OCI-LY3 (cell line): ENCODE results near the gene CCDC12.
A peak's percentile ranks its signal among the peaks of the same experiment; 100 is the strongest.

Experiments used
- H2AFZ ChIP-seq: fragments of 200-600, 300-600 bp; shearing (Covaris generic); 2 replicates; pipeline ENCODE4 v1.6.0; 2014; ENCODE audit warnings: antibody characterized with exemption, low read depth, low read length
- H3K27ac ChIP-seq: fragments of 200-600, 300-600 bp; sonication (generic); 2 replicates; pipeline ENCODE4 v1.5.1; 2014; ENCODE audit warnings: mild to moderate bottlenecking, low read length, moderate library complexity, mixed read lengths
- H3K27me3 ChIP-seq: fragments of 200-600, 300-600 bp; sonication (generic); 2 replicates; pipeline ENCODE4 v1.6.1; 2014; ENCODE audit warnings: low read depth, low read length, mixed read lengths
- H3K36me3 ChIP-seq: fragments of 200-600, 300-600 bp; sonication (generic); replicated peaks from 2 replicates; pipeline ENCODE3; 2014; ENCODE audit warnings: low read depth, low read length, mixed read lengths
- H3K4me1 ChIP-seq: fragments of 300-600, 200-600 bp; sonication (generic); 2 replicates; pipeline ENCODE4 v1.6.1; 2014; ENCODE audit warnings: low read length, mixed read lengths
- H3K4me2 ChIP-seq: fragments of 200-600, 300-600 bp; sonication (generic); 2 replicates; pipeline ENCODE4 v1.6.1; 2014; ENCODE audit warnings: low read length, mixed read lengths
- H3K4me3 ChIP-seq: fragments of 300-600, 200-600 bp; sonication (generic); 2 replicates; pipeline ENCODE4 v1.5.1; 2014; ENCODE audit warnings: antibody characterized with exemption, mild to moderate bottlenecking, low read length, moderate library complexity
- H3K79me2 ChIP-seq: fragments of 300-600, 200-600 bp; shearing (Covaris generic); 2 replicates; pipeline ENCODE4 v1.6.1; 2014; ENCODE audit warnings: mild to moderate bottlenecking, low read length, mixed read lengths
- H3K9ac ChIP-seq: fragments of 300-600, 200-600 bp; shearing (Covaris generic); 2 replicates; pipeline ENCODE4 v1.6.0; 2014; ENCODE audit warnings: mild to moderate bottlenecking, low read length, moderate library complexity
- H3K9me3 ChIP-seq: fragments of 200-600, 300-600 bp; shearing (Covaris generic); 2 replicates; pipeline ENCODE4 v1.6.1; 2014; ENCODE audit warnings: low read length, mixed read lengths; ENCODE audit not compliant: insufficient read depth
- H4K20me1 ChIP-seq: fragments of 200-600, 300-600 bp; sonication (generic); 2 replicates; pipeline ENCODE4 v1.6.1; 2016; ENCODE audit warnings: low read length, mixed read lengths; ENCODE audit not compliant: insufficient read depth
- EZH2phosphoT487 ChIP-seq: fragments of 200-600 bp; shearing (Covaris generic); IDR thresholded peaks from 2 replicates; pipeline ENCODE4 v1.6.1; 2018; ENCODE audit warnings: antibody characterized with exemption, mixed run types, low read depth
- TF ChIP-seq, protein P1 (sequence below): fragments of 200-600, 300-600 bp; sonication (generic); IDR thresholded peaks from 2 replicates; pipeline ENCODE4 v1.5.1; 2014; ENCODE audit warnings: antibody characterized with exemption, low read length, low read depth

Gene CCDC12

DNA sequence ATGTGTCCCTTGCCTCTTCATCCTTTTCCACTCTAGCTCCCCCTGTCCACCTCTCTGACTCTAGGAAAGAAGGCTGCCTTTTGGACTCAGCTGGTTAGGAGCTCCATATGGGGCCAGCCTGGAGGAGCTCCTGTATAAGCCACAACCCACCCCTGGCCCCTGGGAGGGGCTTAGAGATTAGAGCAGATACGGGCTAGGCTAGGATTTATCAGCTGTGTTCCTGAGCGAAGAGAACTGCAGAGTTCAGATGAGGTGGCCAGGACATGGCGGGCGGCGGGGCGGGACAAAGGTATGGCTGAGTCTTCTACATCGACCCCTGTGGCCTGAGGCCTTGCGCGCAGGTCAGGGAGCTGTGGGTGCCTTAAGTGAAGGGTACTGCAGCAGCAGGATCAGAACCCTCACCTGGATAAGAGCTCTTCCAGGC, 10.8 kb upstream of the CCDC12 start:
- 0 out of 2 replicates have a peak, but pooled peaks cover 5% of the 10 kb centered on the region for H4K20me1 ChIP-seq
- peak overlapping the region; percentile 57 for H3K4me2 ChIP-seq
- no peaks in the 10 kb centered on the region for H3K27me3 ChIP-seq
- H3K36me3 ChIP-seq: peaks cover 21% of the 10 kb centered on the region
- H3K4me1 ChIP-seq: peaks cover 51% of the 10 kb centered on the region
- H3K9me3 ChIP-seq: no peaks in the 10 kb centered on the region
- peak overlapping the region; percentile 38; the same call in 1 of the 2 replicates for H3K4me3 ChIP-seq
- no peak for TF ChIP-seq EZH2phosphoT487
- TF ChIP-seq, protein P1, sequence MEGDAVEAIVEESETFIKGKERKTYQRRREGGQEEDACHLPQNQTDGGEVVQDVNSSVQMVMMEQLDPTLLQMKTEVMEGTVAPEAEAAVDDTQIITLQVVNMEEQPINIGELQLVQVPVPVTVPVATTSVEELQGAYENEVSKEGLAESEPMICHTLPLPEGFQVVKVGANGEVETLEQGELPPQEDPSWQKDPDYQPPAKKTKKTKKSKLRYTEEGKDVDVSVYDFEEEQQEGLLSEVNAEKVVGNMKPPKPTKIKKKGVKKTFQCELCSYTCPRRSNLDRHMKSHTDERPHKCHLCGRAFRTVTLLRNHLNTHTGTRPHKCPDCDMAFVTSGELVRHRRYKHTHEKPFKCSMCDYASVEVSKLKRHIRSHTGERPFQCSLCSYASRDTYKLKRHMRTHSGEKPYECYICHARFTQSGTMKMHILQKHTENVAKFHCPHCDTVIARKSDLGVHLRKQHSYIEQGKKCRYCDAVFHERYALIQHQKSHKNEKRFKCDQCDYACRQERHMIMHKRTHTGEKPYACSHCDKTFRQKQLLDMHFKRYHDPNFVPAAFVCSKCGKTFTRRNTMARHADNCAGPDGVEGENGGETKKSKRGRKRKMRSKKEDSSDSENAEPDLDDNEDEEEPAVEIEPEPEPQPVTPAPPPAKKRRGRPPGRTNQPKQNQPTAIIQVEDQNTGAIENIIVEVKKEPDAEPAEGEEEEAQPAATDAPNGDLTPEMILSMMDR: no peak
- peak overlapping the region; percentile 41; the same call in 1 of the 2 replicates for H3K27ac ChIP-seq
- peak overlapping the region; percentile 33; the same call in 1 of the 2 replicates for H3K9ac ChIP-seq
- H3K79me2 ChIP-seq: peaks cover 48% of the 10 kb centered on the region
- H2AFZ ChIP-seq: no peak overlapping the region

DNA sequence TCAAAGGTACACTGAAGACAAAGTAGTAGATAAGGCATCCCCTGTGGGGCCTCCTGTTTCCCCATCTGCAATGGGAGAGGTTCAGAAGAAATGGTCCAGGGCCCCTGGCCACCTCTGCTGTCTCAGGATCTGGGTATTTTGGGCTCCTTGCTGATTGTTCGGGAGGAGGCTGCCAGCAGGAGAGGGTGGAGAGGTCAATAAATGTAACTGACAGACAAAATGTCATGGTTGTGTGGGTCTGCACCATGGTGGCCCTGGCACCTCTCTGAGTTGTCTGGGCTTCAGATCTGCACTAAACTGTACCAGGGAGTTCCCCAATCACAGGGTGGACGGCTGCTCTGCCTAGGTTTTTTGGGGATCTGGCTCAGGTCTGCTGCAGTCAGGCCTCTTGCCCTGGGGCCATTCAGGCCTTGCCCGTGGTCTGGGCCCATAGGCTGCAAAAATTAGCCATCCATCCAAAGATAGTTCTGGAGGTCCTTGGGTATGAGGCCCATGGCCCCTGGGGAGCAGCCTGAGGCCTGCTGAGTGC, 10.3 kb upstream of the CCDC12 start:
- no peak for TF ChIP-seq EZH2phosphoT487
- TF ChIP-seq, protein P1: no peak
- H3K36me3 ChIP-seq: peaks cover 21% of the 10 kb centered on the region
- no peaks in the 10 kb centered on the region for H3K27me3 ChIP-seq
- 0 out of 2 replicates have a peak overlapping the region, but pooled peaks have one; percentile 33 for H3K9ac ChIP-seq
- no peak overlapping the region for H3K4me3 ChIP-seq
- H2AFZ ChIP-seq: no peak overlapping the region
- peaks cover 51% of the 10 kb centered on the region for H3K79me2 ChIP-seq
- H3K9me3 ChIP-seq: no peaks in the 10 kb centered on the region
- peak overlapping the region; percentile 41; the same call in 1 of the 2 replicates for H3K27ac ChIP-seq
- peaks cover 51% of the 10 kb centered on the region for H3K4me1 ChIP-seq
- H4K20me1 ChIP-seq: 0 out of 2 replicates have a peak, but pooled peaks cover 5% of the 10 kb centered on the region
- peak overlapping the region; percentile 57; the same call in 1 of the 2 replicates for H3K4me2 ChIP-seq

DNA sequence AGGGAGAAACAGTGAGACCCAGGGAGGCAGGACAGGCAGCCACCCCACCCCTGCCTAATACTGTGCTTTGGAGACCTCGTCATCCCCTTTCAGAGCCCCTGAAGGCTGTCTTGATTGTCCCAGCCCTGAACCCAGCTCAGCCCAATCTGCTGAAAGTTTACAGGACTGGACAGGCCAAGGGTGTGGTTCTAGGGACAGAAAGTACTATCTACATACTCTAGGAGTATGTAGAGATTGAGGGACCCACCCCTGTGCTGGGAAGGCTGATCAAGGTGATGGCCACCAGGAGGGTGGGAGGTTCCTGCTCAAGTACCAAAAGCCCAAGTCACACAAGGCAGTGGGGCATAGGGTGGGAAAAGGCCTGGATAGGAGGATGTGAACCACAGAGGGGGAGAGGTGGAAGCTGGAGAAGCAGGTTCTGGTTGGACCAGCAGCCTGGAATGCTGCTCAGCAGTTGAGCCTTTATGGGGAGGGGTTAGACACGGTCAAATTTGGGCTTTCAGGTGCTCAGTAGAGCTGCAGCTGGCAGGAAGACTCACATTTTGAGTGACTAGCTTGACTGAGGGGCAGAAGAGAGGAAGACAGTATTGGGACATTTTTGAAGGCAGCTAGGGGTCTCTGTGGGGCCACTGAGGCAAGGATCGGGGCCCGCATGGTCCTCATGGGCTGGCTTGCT, 9.6 kb upstream of the CCDC12 start:
- no peaks in the 10 kb centered on the region for H3K27me3 ChIP-seq
- peaks cover 57% of the 10 kb centered on the region for H3K79me2 ChIP-seq
- H3K4me3 ChIP-seq: no peak overlapping the region
- no peak overlapping the region for H3K4me2 ChIP-seq
- no peak overlapping the region for H3K27ac ChIP-seq
- H2AFZ ChIP-seq: no peak overlapping the region
- TF ChIP-seq, protein P1: no peak
- no peak for TF ChIP-seq EZH2phosphoT487
- peaks cover 44% of the 10 kb centered on the region for H3K4me1 ChIP-seq
- H3K36me3 ChIP-seq: peaks cover 19% of the 10 kb centered on the region
- H3K9ac ChIP-seq: no peak overlapping the region
- no peaks in the 10 kb centered on the region for H3K9me3 ChIP-seq
- 0 out of 2 replicates have a peak, but pooled peaks cover 9% of the 10 kb centered on the region for H4K20me1 ChIP-seq

DNA sequence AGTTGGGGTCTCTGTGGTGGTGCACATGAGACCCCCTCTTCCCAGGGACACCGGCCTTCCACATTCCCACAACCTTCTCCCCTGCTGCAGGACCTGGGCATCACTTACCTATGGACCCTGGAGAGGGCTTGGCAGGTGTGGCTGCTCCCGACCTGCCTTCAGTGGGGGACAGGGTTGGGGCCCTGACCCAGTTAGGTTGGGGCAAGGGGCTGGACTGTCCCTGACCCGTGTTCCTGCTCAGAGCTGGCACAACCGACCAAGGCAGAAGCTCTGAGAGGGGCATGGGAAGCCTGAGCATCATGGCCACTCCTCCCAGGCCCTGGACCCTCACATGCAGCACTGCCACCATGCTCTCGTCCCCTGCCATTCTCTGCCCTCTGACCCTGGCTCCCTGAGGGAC, 9.0 kb upstream of the CCDC12 start:
- no peak overlapping the region for H3K9ac ChIP-seq
- H3K4me2 ChIP-seq: no peak overlapping the region
- no peaks in the 10 kb centered on the region for H3K27me3 ChIP-seq
- peaks cover 62% of the 10 kb centered on the region for H3K79me2 ChIP-seq
- TF ChIP-seq EZH2phosphoT487: no peak
- TF ChIP-seq, protein P1: no peak
- peaks cover 20% of the 10 kb centered on the region for H3K36me3 ChIP-seq
- H3K9me3 ChIP-seq: no peaks in the 10 kb centered on the region
- peaks cover 42% of the 10 kb centered on the region for H3K4me1 ChIP-seq
- no peak overlapping the region for H3K4me3 ChIP-seq
- H2AFZ ChIP-seq: no peak overlapping the region
- no peak overlapping the region for H3K27ac ChIP-seq
- 0 out of 2 replicates have a peak, but pooled peaks cover 9% of the 10 kb centered on the region for H4K20me1 ChIP-seq
